Kidney epithelial cell (primary cell): ENCODE measurements around the gene NPR3. TPM values are rescaled to one million over a fixed set of nuclear protein-coding genes. Genes with fewer than 3 reads are reported as not detected.

Source experiments
- DNase-seq: peaks from one replicate; pipeline ENCODE4 v3.0.0-alpha.2; 2010; ENCODE audit warnings: low read depth
- H3K27me3 ChIP-seq: 2 replicates; pipeline ENCODE4 v1.6.0; 2011; ENCODE audit warnings: low read length; ENCODE audit not compliant: control insufficient read depth, insufficient read depth
- H3K36me3 ChIP-seq: 2 replicates; pipeline ENCODE4 v1.5.1; 2011; ENCODE audit warnings: low read length; ENCODE audit not compliant: control insufficient read depth, insufficient read depth
- H3K4me3 ChIP-seq: 2 replicates; pipeline ENCODE4 v1.5.1; 2011; ENCODE audit warnings: low read depth, mild to moderate bottlenecking, control low read depth, low read length
- CTCF ChIP-seq: IDR thresholded peaks from 2 replicates; pipeline ENCODE4 v1.5.1; 2011; ENCODE audit warnings: mild to moderate bottlenecking, moderate library complexity, low read length, control low read depth, inconsistent platforms; ENCODE audit not compliant: insufficient read depth, poor library complexity, severe bottlenecking
- total RNA-seq: library from RNA; depleted of rRNA; stranded (reverse); fragments of >200 nt; gene quantifications from 2 replicates; pipeline ENCODE4 v1.2.3, GENCODE V29; 2015

NPR3 gene
- total RNA-seq, 1 donor from 2014 or later = 0.13 TPM

GRCh38 chr5:32726086-32726557, 15.0 kb downstream of the NPR3 start:
- H3K4me3 ChIP-seq = no peak overlapping the region
- H3K36me3 ChIP-seq = no peaks in the 10 kb centered on the region
- DNase-seq = no peak
- TF ChIP-seq CTCF = no peak
- H3K27me3 ChIP-seq = no peaks in the 10 kb centered on the region

- no peak for TF ChIP-seq CTCF
- DNase-seq = no peak
- Histone ChIP-seq H3K27me3 (no peaks in the 10 kb centered on the region), H3K4me3 (no peak overlapping the region), H3K36me3 (no peaks in the 10 kb centered on the region)
Observed at GRCh38 chr5:32729651-32730050, 18.5 kb downstream of the NPR3 start.

- TF ChIP-seq CTCF = no peak
Observed at GRCh38 chr5:32733590-32734340, 22.6 kb downstream of the NPR3 start.

GRCh38 chr5:32734827-32735378, 23.8 kb downstream of the NPR3 start:
- Histone ChIP-seq H3K27me3 (no peaks in the 10 kb centered on the region), H3K36me3 (no peaks in the 10 kb centered on the region), H3K4me3 (no peak overlapping the region)
- TF ChIP-seq CTCF = no peak
- no peak for DNase-seq

More at GRCh38 chr5:32733590-32734340, 22.6 kb downstream of the NPR3 start:
- Histone ChIP-seq H3K4me3 (no peak overlapping the region), H3K27me3 (no peaks in the 10 kb centered on the region), H3K36me3 (no peaks in the 10 kb centered on the region)
- DNase-seq = no peak

GRCh38 chr5:32735512-32735911, 24.4 kb downstream of the NPR3 start:
- H3K27me3 ChIP-seq = no peaks in the 10 kb centered on the region
- DNase-seq = no peak
- TF ChIP-seq CTCF = no peak
- H3K36me3 ChIP-seq = no peaks in the 10 kb centered on the region
- no peak overlapping the region for H3K4me3 ChIP-seq

- TF ChIP-seq CTCF = no peak
- Histone ChIP-seq H3K36me3 (no peaks in the 10 kb centered on the region), H3K27me3 (no peaks in the 10 kb centered on the region), H3K4me3 (no peak overlapping the region)
- DNase-seq = no peak
Observed at GRCh38 chr5:32736842-32737241, 25.7 kb downstream of the NPR3 start.
